ENCODE results near the gene CEMIP. TPM values are rescaled to one million over a fixed set of nuclear protein-coding genes. Genes with fewer than 3 reads are reported as not detected.

Gene CEMIP
- total RNA-seq, 1 experiment from 2014 or later: 3.1 TPM

- TF ChIP-seq, protein P1, sequence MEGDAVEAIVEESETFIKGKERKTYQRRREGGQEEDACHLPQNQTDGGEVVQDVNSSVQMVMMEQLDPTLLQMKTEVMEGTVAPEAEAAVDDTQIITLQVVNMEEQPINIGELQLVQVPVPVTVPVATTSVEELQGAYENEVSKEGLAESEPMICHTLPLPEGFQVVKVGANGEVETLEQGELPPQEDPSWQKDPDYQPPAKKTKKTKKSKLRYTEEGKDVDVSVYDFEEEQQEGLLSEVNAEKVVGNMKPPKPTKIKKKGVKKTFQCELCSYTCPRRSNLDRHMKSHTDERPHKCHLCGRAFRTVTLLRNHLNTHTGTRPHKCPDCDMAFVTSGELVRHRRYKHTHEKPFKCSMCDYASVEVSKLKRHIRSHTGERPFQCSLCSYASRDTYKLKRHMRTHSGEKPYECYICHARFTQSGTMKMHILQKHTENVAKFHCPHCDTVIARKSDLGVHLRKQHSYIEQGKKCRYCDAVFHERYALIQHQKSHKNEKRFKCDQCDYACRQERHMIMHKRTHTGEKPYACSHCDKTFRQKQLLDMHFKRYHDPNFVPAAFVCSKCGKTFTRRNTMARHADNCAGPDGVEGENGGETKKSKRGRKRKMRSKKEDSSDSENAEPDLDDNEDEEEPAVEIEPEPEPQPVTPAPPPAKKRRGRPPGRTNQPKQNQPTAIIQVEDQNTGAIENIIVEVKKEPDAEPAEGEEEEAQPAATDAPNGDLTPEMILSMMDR (conservative IDR thresholded peaks at IDR 0.05; ENCODE audit: low read depth, low read length): no peak
- TF ChIP-seq EZH2 (IDR thresholded peaks at IDR 0.05; ENCODE audit: low read length, unreplicated experiment) (no peak), EZH2phosphoT487 (IDR thresholded peaks at IDR 0.05; ENCODE audit: borderline replicate concordance, low read length) (no peak)
- POLR2A ChIA-PET (ENCODE audit: unreplicated experiment): no interaction called here
- H3F3A ChIP-seq (ENCODE audit: low read length, unreplicated experiment): no peaks in the 10 kb centered on the region
- ATAC-seq: no peak
- no peak overlapping the region for H2AFZ ChIP-seq (ENCODE audit: low read length)
- H3K4me1 ChIP-seq (ENCODE audit: insufficient read depth, low read length): no peaks in the 10 kb centered on the region
- no peak overlapping the region for H3K27ac ChIP-seq (ENCODE audit: low read length)
- no peaks in the 10 kb centered on the region for H3K79me2 ChIP-seq (ENCODE audit: low read length)
- CTCF ChIA-PET: no interaction called here
- H3K36me3 ChIP-seq (ENCODE audit: low read depth, low read length): peaks cover 9% of the 10 kb centered on the region; the same call in 1 of the 2 replicates
- DNase-seq: no peak
- no peak overlapping the region for H3K4me2 ChIP-seq (ENCODE audit: low read length)
- no peaks in the 10 kb centered on the region for H4K20me1 ChIP-seq (ENCODE audit: low read length)
- no peak overlapping the region for H3K9ac ChIP-seq (ENCODE audit: low read length)
- H3K9me2 ChIP-seq (replicated peaks; ENCODE audit: low read length): no peaks in the 10 kb centered on the region
- intact Hi-C loops (cut with micrococcal nuclease): no loop called here
- no peak overlapping the region for H3K4me3 ChIP-seq (ENCODE audit: low read length)
- H3K9me3 ChIP-seq (ENCODE audit: low read length): no peaks in the 10 kb centered on the region
- H3K27me3 ChIP-seq (ENCODE audit: low read length): no peaks in the 10 kb centered on the region
- BruUV-seq (replicated peaks): no TSS peak
Measured at GRCh38 chr15:80946576-80946975, 167.4 kb downstream of the CEMIP start.

GRCh38 chr15:80948651-80949292 is 169.6 kb downstream of the CEMIP start:
- intact Hi-C loops (cut with micrococcal nuclease): no loop called here
- H3K36me3 ChIP-seq (ENCODE audit: low read depth, low read length): peaks cover 12% of the 10 kb centered on the region; the same call in 1 of the 2 replicates
- H3K9me2 ChIP-seq (replicated peaks; ENCODE audit: low read length): no peaks in the 10 kb centered on the region
- H3K9me3 ChIP-seq (ENCODE audit: low read length): no peaks in the 10 kb centered on the region
- no peaks in the 10 kb centered on the region for H4K20me1 ChIP-seq (ENCODE audit: low read length)
- no peak for DNase-seq
- no peak overlapping the region for H3K9ac ChIP-seq (ENCODE audit: low read length)
- H3K27me3 ChIP-seq (ENCODE audit: low read length): no peaks in the 10 kb centered on the region
- H2AFZ ChIP-seq (ENCODE audit: low read length): no peak overlapping the region
- H3K4me3 ChIP-seq (ENCODE audit: low read length): no peak overlapping the region
- TF ChIP-seq EZH2phosphoT487 (IDR thresholded peaks at IDR 0.05; ENCODE audit: borderline replicate concordance, low read length) (no peak), EZH2 (IDR thresholded peaks at IDR 0.05; ENCODE audit: low read length, unreplicated experiment) (no peak)
- TF ChIP-seq, protein P1 (conservative IDR thresholded peaks at IDR 0.05; ENCODE audit: low read depth, low read length): no peak
- no peaks in the 10 kb centered on the region for H3F3A ChIP-seq (ENCODE audit: low read length, unreplicated experiment)
- H3K79me2 ChIP-seq (ENCODE audit: low read length): no peaks in the 10 kb centered on the region
- H3K27ac ChIP-seq (ENCODE audit: low read length): no peak overlapping the region
- H3K4me1 ChIP-seq (ENCODE audit: insufficient read depth, low read length): peaks cover 6% of the 10 kb centered on the region
- no peak for ATAC-seq
- no TSS peak for BruUV-seq (replicated peaks)
- POLR2A ChIA-PET (ENCODE audit: unreplicated experiment): no interaction called here
- CTCF ChIA-PET: no interaction called here
- H3K4me2 ChIP-seq (ENCODE audit: low read length): no peak overlapping the region

DNA sequence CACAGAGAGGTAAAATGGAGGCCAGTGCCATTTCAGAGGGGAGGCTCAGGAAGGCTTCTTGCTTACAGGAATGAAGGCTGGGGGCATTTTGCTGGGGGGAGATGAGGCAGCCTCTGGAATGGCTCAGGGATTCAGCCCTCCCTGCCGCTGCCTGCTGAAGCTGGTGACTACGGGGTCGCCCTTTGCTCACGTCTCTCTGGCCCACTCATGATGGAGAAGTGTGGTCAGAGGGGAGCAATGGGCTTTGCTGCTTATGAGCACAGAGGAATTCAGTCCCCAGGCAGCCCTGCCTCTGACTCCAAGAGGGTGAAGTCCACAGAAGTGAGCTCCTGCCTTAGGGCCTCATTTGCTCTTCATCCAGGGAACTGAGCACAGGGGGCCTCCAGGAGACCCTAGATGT is 170.6 kb downstream of the CEMIP start:
- DNase-seq (no peak), ATAC-seq (no peak)
- H3K4me2 ChIP-seq (ENCODE audit: low read length): no peak overlapping the region
- H3K27me3 ChIP-seq (ENCODE audit: low read length): no peaks in the 10 kb centered on the region
- intact Hi-C loops (cut with micrococcal nuclease): loop anchor here (10.0 kb wide), 1 partner anchor 95 kb away; no protein-coding TSS in a partner anchor
- ChIA-PET CTCF (no interaction called here), POLR2A (ENCODE audit: unreplicated experiment) (no interaction called here)
- H3K27ac ChIP-seq (ENCODE audit: low read length): no peak overlapping the region
- no peak overlapping the region for H3K9ac ChIP-seq (ENCODE audit: low read length)
- H3K4me3 ChIP-seq (ENCODE audit: low read length): no peak overlapping the region
- H3K36me3 ChIP-seq (ENCODE audit: low read depth, low read length): peaks cover 12% of the 10 kb centered on the region; the same call in 1 of the 2 replicates
- H2AFZ ChIP-seq (ENCODE audit: low read length): no peak overlapping the region
- H3K9me3 ChIP-seq (ENCODE audit: low read length): no peaks in the 10 kb centered on the region
- no TSS peak for BruUV-seq (replicated peaks)
- no peaks in the 10 kb centered on the region for H3F3A ChIP-seq (ENCODE audit: low read length, unreplicated experiment)
- H3K9me2 ChIP-seq (replicated peaks; ENCODE audit: low read length): no peaks in the 10 kb centered on the region
- H3K79me2 ChIP-seq (ENCODE audit: low read length): no peaks in the 10 kb centered on the region
- H3K4me1 ChIP-seq (ENCODE audit: insufficient read depth, low read length): peaks cover 16% of the 10 kb centered on the region
- no peaks in the 10 kb centered on the region for H4K20me1 ChIP-seq (ENCODE audit: low read length)
- TF ChIP-seq EZH2 (IDR thresholded peaks at IDR 0.05; ENCODE audit: low read length, unreplicated experiment): no peak
- TF ChIP-seq, protein P1 (conservative IDR thresholded peaks at IDR 0.05; ENCODE audit: low read depth, low read length): no peak
- no peak for TF ChIP-seq EZH2phosphoT487 (IDR thresholded peaks at IDR 0.05; ENCODE audit: borderline replicate concordance, low read length)

Measured in PC-3 (cell line).